HL-60 (cell line): Measurements from ENCODE around the gene TTYH3.

ENCODE experiments used
- DNase-seq, 2 experiments: peaks; one replicate each; pipeline ENCODE4 v3.0.0-alpha.2; 2010 to 2020; ENCODE audit warnings: low read depth in 1 of 2, low spot score in 1 of 2
- H3K27ac ChIP-seq: fragments of 250-450 bp; sonication (Bioruptor Pico); replicated peaks from 2 replicates; pipeline ENCODE4 v1.5.1; 2020; ENCODE audit warnings: mild to moderate bottlenecking, moderate library complexity
- H3K27me3 ChIP-seq: fragments of 250-450 bp; sonication (Bioruptor Pico); 2 replicates; pipeline ENCODE4 v1.5.1; 2021; ENCODE audit warnings: mild to moderate bottlenecking, moderate library complexity; ENCODE audit not compliant: insufficient read depth, poor library complexity, severe bottlenecking
- H3K4me3 ChIP-seq: replicated peaks from 2 replicates; pipeline ENCODE4 v1.5.1; 2011; ENCODE audit warnings: mild to moderate bottlenecking, control low read depth, low read length; ENCODE audit not compliant: insufficient read depth
- CTCF ChIP-seq: IDR thresholded peaks from one replicate; pipeline ENCODE4 v1.5.1; 2011; ENCODE audit warnings: low read length, control low read depth, inconsistent platforms; ENCODE audit not compliant: insufficient read depth
- GABPA ChIP-seq: IDR thresholded peaks from 2 replicates; pipeline ENCODE4 v1.6.1; 2012; ENCODE audit warnings: low read depth
- POLR2AphosphoS5 ChIP-seq: IDR thresholded peaks from 2 replicates; pipeline ENCODE4 v1.6.1; 2012; ENCODE audit warnings: low read depth
- REST ChIP-seq: IDR thresholded peaks from 2 replicates; pipeline ENCODE4 v1.6.1; 2012; ENCODE audit warnings: low read depth; ENCODE audit not compliant: insufficient replicate concordance
- SPI1 ChIP-seq: IDR thresholded peaks from 2 replicates; pipeline ENCODE4 v1.6.1; 2012; ENCODE audit warnings: low read depth, mild to moderate bottlenecking, borderline replicate concordance

Gene TTYH3

GRCh38 chr7:2610466-2610865 is 21.3 kb upstream of the TTYH3 start:
- Histone ChIP-seq H3K27ac (no peak overlapping the region), H3K27me3 (no peaks in the 10 kb centered on the region), H3K4me3 (no peak overlapping the region)
- DNase-seq, result no peak
- TF ChIP-seq REST (no peak), POLR2AphosphoS5 (no peak), CTCF (no peak), GABPA (no peak), SPI1 (no peak)

GRCh38 chr7:2610898-2611297 is 20.9 kb upstream of the TTYH3 start:
- H3K27me3 ChIP-seq, result no peaks in the 10 kb centered on the region
- no peak for TF ChIP-seq CTCF
- TF ChIP-seq REST, result no peak
- no peak for TF ChIP-seq POLR2AphosphoS5
- TF ChIP-seq GABPA, result no peak
- TF ChIP-seq SPI1, result no peak
- no peak for DNase-seq
- H3K27ac ChIP-seq, result no peak overlapping the region
- H3K4me3 ChIP-seq, result no peak overlapping the region

- DNase-seq, result no peak
- Histone ChIP-seq H3K27ac (no peak overlapping the region), H3K4me3 (no peak overlapping the region), H3K27me3 (no peaks in the 10 kb centered on the region)
- TF ChIP-seq SPI1 (no peak), POLR2AphosphoS5 (no peak), GABPA (no peak), CTCF (no peak), REST (no peak)
Measured at GRCh38 chr7:2611401-2611800, 20.4 kb upstream of the TTYH3 start.
